Cardiac fibroblast (primary cell): ENCODE results near the gene KRTAP3-1.

Experiments used
- DNase-seq, 2 donors: peaks; one replicate each; pipeline versions ENCODE4 v3.0.0 to v3.0.0-alpha.2; 2010; ENCODE audit warnings: low read depth in 2 of 2
- H3K4me3 ChIP-seq, 2 donors: replicated peaks in 1 of 2; 1 replicate in 1 of 2; 2 replicates in 1 of 2; pipeline ENCODE4 v1.5.1; 2011; ENCODE audit warnings: low read depth in 2 of 2, low read length in 2 of 2, mild to moderate bottlenecking in 2 of 2, moderate library complexity in 1 of 2
- CTCF ChIP-seq: IDR thresholded peaks from one replicate; pipeline ENCODE4 v1.5.1; 2011; ENCODE audit warnings: low read depth, mild to moderate bottlenecking, low read length, inconsistent platforms

KRTAP3-1 gene

GRCh38 chr17:40978575-40979151, 30.3 kb downstream of the KRTAP3-1 start:
- no peak for TF ChIP-seq CTCF
- no peak for DNase-seq
- H3K4me3 ChIP-seq: no peak overlapping the region

- no peak for DNase-seq
Observed at GRCh38 chr17:40975516-40975915, 33.4 kb downstream of the KRTAP3-1 start.

GRCh38 chr17:40974366-40974765, 34.6 kb downstream of the KRTAP3-1 start:
- TF ChIP-seq CTCF: no peak
- no peak overlapping the region for H3K4me3 ChIP-seq
- DNase-seq: no peak

More at GRCh38 chr17:40975516-40975915, 33.4 kb downstream of the KRTAP3-1 start:
- no peak for TF ChIP-seq CTCF
- no peak overlapping the region for H3K4me3 ChIP-seq

GRCh38 chr17:40967582-40967981, 41.3 kb downstream of the KRTAP3-1 start:
- no peak for TF ChIP-seq CTCF
- no peak overlapping the region for H3K4me3 ChIP-seq
- no peak for DNase-seq

GRCh38 chr17:40966848-40967247, 42.1 kb downstream of the KRTAP3-1 start, which contains the start of gene KRT39:
KRT39 (minus strand) TSS chr17:40966948; CDS start chr17:40966856, 92 bp downstream.
- no peak for DNase-seq
- TF ChIP-seq CTCF: no peak

GRCh38 chr17:40963838-40964237, 45.1 kb downstream of the KRTAP3-1 start:
- no peak overlapping the region for H3K4me3 ChIP-seq
- peak; percentile 29 to 51 for DNase-seq
- peak; percentile 79 for TF ChIP-seq CTCF

More at GRCh38 chr17:40966848-40967247, 42.1 kb downstream of the KRTAP3-1 start, which contains the start of gene KRT39:
- no peak within 1 kb of the TSS for H3K4me3 ChIP-seq
